ENCODE measurements around the gene ZNF18. TPM values are rescaled to one million over a fixed set of nuclear protein-coding genes. Genes with fewer than 3 reads are reported as not detected.
"Not testable (repeated sequence)": the region's sequence is repeated elsewhere in the genome, so short reads cannot be mapped to it uniquely, and the experiment has no call there.

Gene ZNF18
- total RNA-seq, 1 donor: 8.6 TPM

- no peak overlapping the region for H3K4me3 ChIP-seq (ENCODE audit: low read depth, low read length)
- TF ChIP-seq, protein P1, sequence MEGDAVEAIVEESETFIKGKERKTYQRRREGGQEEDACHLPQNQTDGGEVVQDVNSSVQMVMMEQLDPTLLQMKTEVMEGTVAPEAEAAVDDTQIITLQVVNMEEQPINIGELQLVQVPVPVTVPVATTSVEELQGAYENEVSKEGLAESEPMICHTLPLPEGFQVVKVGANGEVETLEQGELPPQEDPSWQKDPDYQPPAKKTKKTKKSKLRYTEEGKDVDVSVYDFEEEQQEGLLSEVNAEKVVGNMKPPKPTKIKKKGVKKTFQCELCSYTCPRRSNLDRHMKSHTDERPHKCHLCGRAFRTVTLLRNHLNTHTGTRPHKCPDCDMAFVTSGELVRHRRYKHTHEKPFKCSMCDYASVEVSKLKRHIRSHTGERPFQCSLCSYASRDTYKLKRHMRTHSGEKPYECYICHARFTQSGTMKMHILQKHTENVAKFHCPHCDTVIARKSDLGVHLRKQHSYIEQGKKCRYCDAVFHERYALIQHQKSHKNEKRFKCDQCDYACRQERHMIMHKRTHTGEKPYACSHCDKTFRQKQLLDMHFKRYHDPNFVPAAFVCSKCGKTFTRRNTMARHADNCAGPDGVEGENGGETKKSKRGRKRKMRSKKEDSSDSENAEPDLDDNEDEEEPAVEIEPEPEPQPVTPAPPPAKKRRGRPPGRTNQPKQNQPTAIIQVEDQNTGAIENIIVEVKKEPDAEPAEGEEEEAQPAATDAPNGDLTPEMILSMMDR (IDR thresholded peaks at IDR 0.05; ENCODE audit: insufficient read depth, low read length): no peak
- no peak for DNase-seq (ENCODE audit: low read depth)
These were observed 52.7 kb downstream of the ZNF18 start for GRCh38 chr17:11944587-11944986.

DNA sequence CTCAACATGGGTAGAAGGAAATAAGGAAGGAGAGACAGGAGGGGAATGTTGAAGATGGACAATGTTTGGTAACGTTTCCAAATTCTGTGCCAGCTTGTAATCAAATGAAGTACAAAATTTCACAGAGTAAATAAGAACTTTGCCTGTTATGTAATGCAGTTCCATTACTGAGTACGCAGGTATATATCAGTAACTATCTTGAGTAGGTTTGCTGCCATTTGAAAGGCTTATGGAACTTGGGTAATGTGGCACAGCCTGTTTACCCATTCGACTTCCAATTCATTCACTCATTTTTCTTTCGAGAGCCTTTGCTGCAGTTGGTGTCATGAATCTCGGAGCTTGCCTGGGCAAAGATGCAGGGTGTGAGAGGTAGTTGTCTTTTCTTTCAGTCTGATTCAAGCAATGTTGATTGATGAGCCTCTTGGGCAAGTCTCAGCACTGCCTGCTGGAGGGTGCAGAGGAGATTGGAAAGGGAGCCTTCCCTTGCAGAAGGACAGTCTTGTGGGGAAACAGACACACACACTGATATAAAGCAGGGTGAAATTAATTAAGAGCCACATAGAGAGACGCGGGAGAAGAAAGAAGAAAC, 53.4 kb downstream of the ZNF18 start:
- TF ChIP-seq, protein P1 (IDR thresholded peaks at IDR 0.05; ENCODE audit: insufficient read depth, low read length): no peak
- H3K4me3 ChIP-seq (ENCODE audit: low read depth, low read length): no peak overlapping the region
- DNase-seq (ENCODE audit: low read depth): no peak

GRCh38 chr17:11943086-11943485, 54.2 kb downstream of the ZNF18 start:
- DNase-seq (ENCODE audit: low read depth); H3K4me3 ChIP-seq (ENCODE audit: low read depth, low read length): not testable (repeated sequence)

- TF ChIP-seq, protein P1 (IDR thresholded peaks at IDR 0.05; ENCODE audit: insufficient read depth, low read length): no peak
- no peak for DNase-seq (ENCODE audit: low read depth)
- H3K4me3 ChIP-seq (ENCODE audit: low read depth, low read length): no peak overlapping the region
These were observed 56.4 kb downstream of the ZNF18 start for GRCh38 chr17:11940904-11941303.

DNA sequence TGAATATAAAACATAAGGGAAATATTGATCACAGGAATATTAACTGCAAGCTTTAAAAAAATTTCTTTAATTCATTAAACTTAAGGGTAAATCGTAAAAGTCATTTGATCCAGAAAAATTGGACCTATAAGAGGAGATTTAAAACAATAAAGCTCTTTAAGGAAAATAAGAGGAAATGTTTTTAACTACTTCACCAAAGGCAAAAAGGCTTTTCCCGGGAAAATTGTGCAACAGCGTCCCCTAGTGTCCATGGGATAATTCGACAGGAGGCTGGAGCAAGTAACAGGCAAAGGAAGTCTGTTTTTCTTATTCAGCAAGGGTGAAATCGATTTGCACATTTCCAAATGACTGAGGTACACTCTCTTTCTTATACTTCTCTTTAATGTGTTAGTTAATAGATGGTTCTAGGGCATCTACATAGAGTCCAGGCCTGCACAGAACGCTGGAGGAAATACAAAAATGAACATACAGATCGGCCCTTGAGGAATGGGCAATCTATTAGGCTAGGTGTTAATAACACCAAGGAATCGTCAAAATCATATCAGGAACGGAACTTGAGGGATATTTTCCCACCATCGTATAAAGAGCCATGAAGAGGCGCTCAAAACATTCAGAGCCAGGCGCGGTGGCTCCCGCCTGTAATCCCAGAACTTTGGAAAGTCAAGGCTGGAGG, 61.4 kb downstream of the ZNF18 start:
- peak; percentile 34 for DNase-seq (ENCODE audit: low read depth)
- TF ChIP-seq, protein P1 (IDR thresholded peaks at IDR 0.05; ENCODE audit: insufficient read depth, low read length): peak; percentile 65
- H3K4me3 ChIP-seq (ENCODE audit: low read depth, low read length): no peak overlapping the region

DNA sequence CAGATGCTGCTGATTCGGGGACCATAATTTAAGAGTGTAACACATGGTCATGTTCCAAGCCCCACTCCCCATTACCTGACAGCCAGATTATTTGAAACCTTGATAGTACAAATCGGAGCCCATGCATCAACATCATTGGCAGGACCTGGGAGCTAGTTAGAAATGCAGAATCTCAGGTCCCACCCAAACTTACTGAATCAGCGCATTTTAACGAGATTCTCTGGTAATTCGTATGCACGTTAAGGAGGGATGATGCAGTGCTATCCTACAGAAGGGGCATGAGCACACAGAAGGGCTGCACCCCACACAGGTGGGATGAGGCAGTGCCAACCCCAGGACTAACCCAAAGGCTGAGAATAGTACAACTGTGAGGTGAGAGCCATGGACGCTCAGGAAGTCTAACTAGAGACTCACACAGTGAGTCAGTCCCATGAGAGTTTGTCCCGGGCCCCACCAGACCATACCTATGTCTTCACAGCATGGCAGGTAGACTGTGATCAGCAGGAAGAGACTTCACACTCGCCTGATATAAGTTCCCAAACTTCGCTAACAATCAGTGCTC, 64.9 kb downstream of the ZNF18 start:
- TF ChIP-seq, protein P1 (IDR thresholded peaks at IDR 0.05; ENCODE audit: insufficient read depth, low read length): no peak
- H3K4me3 ChIP-seq (ENCODE audit: low read depth, low read length): no peak overlapping the region
- no peak for DNase-seq (ENCODE audit: low read depth)

DNA sequence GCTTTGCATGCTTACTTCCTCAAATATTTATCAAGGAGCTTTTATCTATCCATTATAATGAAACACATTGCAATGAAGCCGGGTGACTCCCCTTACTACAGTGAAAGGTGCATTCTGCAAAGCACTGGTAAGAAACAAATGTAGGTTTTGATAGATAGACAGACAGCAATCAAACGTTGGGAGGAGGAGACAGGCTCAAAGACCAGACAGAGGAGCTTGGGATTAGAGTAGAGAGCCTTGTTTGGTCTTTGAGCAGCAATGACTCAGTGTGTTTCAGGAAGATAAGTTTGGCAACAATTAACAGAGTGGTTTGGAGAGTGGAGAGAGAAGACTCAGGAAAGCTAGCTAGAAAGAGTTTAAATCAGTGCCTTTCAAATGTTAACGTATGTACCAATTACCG, 68.8 kb downstream of the ZNF18 start:
- TF ChIP-seq, protein P1 (IDR thresholded peaks at IDR 0.05; ENCODE audit: insufficient read depth, low read length): no peak
- DNase-seq (ENCODE audit: low read depth): no peak
- H3K4me3 ChIP-seq (ENCODE audit: low read depth, low read length): no peak overlapping the region

All from fibroblast of the aortic adventitia (primary cell).